H1 (cell line): ENCODE data around the gene NELL2. TPM values are rescaled to one million over a fixed set of nuclear protein-coding genes. Genes with fewer than 3 reads are reported as not detected.

ENCODE experiments used
- CTCF ChIA-PET: fragments of 300-600 bp; sonication (Branson Sonifier 250); formaldehyde crosslinking; loops from one replicate; lab custom pipeline; 2021; ENCODE audit not compliant: partially characterized antibody; lab: Charles Lee
- POLR2A ChIA-PET: fragments of 300-600 bp; sonication (Branson Sonifier 250); formaldehyde crosslinking; loops from one replicate; lab custom pipeline; 2021; ENCODE audit warnings: inconsistent platforms; ENCODE audit not compliant: partially characterized antibody; lab: Charles Lee
- DNase-seq, 2 experiments: peaks; one replicate each; pipeline versions ENCODE4 v3.0.0 to v3.0.0-alpha.2; 2010 to 2022; ENCODE audit warnings: low spot score in 2 of 2, low read depth in 1 of 2, mixed read lengths in 1 of 2
- FAIRE-seq: peaks from 2 replicates; lab custom pipeline; 2011; peaks lifted over from hg19 to GRCh38; lab: Jason Lieb, UNC
- H2AFZ ChIP-seq: 2 replicates; pipeline ENCODE4 v1.8.1; 2012; ENCODE audit warnings: low read length, inconsistent platforms
- H2AK5ac ChIP-seq: 2 replicates; pipeline ENCODE4 v1.6.1; 2013; ENCODE audit warnings: low read depth, low read length
- H2BK120ac ChIP-seq: replicated peaks from 2 replicates; pipeline ENCODE3; 2013; ENCODE audit warnings: low read depth, low read length, inconsistent platforms
- H2BK12ac ChIP-seq: 2 replicates; pipeline ENCODE4 v1.6.1; 2013; ENCODE audit warnings: low read depth, low read length
- H2BK15ac ChIP-seq: 2 replicates; pipeline ENCODE4 v1.6.1; 2013; ENCODE audit warnings: low read length
- H2BK20ac ChIP-seq: 2 replicates; pipeline ENCODE4 v1.6.1; 2013; ENCODE audit warnings: low read length
- H2BK5ac ChIP-seq: 2 replicates; pipeline ENCODE4 v1.6.1; 2013; ENCODE audit warnings: low read depth, low read length
- H3K14ac ChIP-seq: 2 replicates; pipeline ENCODE4 v1.6.1; 2013; ENCODE audit warnings: inconsistent platforms; ENCODE audit not compliant: insufficient read length
- H3K18ac ChIP-seq: 2 replicates; pipeline ENCODE4 v1.6.1; 2013; ENCODE audit warnings: low read length; ENCODE audit errors: extremely low read depth
- H3K23ac ChIP-seq: 2 replicates; pipeline ENCODE4 v1.6.1; 2013; ENCODE audit warnings: inconsistent platforms; ENCODE audit not compliant: insufficient read length
- H3K23me2 ChIP-seq: 2 replicates; pipeline ENCODE4 v1.6.1; 2013; ENCODE audit warnings: low read depth, low read length
- H3K27ac ChIP-seq: 2 replicates; pipeline ENCODE4 v1.6.1; 2011; ENCODE audit warnings: low read depth, low read length, inconsistent platforms
- H3K27me3 ChIP-seq, 4 experiments: replicated peaks in 1 of 4; 1 replicate in 1 of 4; 2 replicates in 3 of 4; pipeline versions ENCODE4 v1.6.1 to v1.8.1; 2011 to 2013; ENCODE audit warnings: low read length in 3 of 4, mild to moderate bottlenecking in 3 of 4, inconsistent platforms in 2 of 4, mixed read lengths in 2 of 4, moderate library complexity in 1 of 4; ENCODE audit not compliant: control insufficient read depth in 3 of 4, insufficient read depth in 3 of 4; ENCODE audit errors: extremely low read depth in 1 of 4
- H3K36me3 ChIP-seq, 4 experiments: 2 replicates each; pipeline versions ENCODE4 v1.6.1 to v1.8.1; 2011 to 2013; ENCODE audit warnings: mild to moderate bottlenecking in 4 of 4, low read length in 3 of 4, moderate library complexity in 2 of 4, control low read depth in 1 of 4, inconsistent platforms in 1 of 4; ENCODE audit not compliant: insufficient read depth in 4 of 4, control insufficient read depth in 2 of 4
- H3K4ac ChIP-seq: replicated peaks from 2 replicates; pipeline ENCODE3; 2013; ENCODE audit warnings: low read length, low read depth, mixed read lengths, inconsistent platforms; ENCODE audit not compliant: insufficient read length
- H3K4me1 ChIP-seq, 4 experiments: replicated peaks in 1 of 4; 1 replicate in 1 of 4; 2 replicates in 3 of 4; pipeline versions ENCODE4 v1.6.1 to v1.8.1; 2011 to 2013; ENCODE audit warnings: low read length in 3 of 4, inconsistent platforms in 2 of 4, mixed read lengths in 1 of 4; ENCODE audit not compliant: insufficient read depth in 4 of 4, control insufficient read depth in 3 of 4
- H3K4me2 ChIP-seq, 2 experiments: 2 replicates each; pipeline versions ENCODE4 v1.6.1 to v1.8.1; 2011 to 2013; ENCODE audit warnings: low read depth in 2 of 2, low read length in 2 of 2, control low read depth in 1 of 2, inconsistent platforms in 1 of 2, mild to moderate bottlenecking in 1 of 2; ENCODE audit not compliant: insufficient read depth in 1 of 2
- H3K4me3 ChIP-seq, 4 experiments: fragments of 200-600, 300-600 bp in 1 of 4; sonication (generic), shearing (Covaris generic), sonication (Bioruptor Twin) in 1 of 4; 2 replicates each; pipeline versions ENCODE4 v1.5.1 to v1.8.1; 2011 to 2016; ENCODE audit warnings: low read length in 4 of 4, low read depth in 3 of 4, control low read depth in 2 of 4, inconsistent platforms in 2 of 4, mild to moderate bottlenecking in 2 of 4, mixed read lengths in 1 of 4, moderate library complexity in 1 of 4; ENCODE audit not compliant: insufficient read depth in 2 of 4; ENCODE audit errors: extremely low read depth in 1 of 4
- H3K56ac ChIP-seq: replicated peaks from 2 replicates; pipeline ENCODE3; 2013; ENCODE audit warnings: low read depth, mild to moderate bottlenecking, mixed read lengths, low read length, inconsistent platforms; ENCODE audit not compliant: insufficient read length
- H3K79me1 ChIP-seq: 2 replicates; pipeline ENCODE4 v1.6.1; 2013; ENCODE audit warnings: low read depth, low read length, control low read depth
- H3K79me2 ChIP-seq, 2 experiments: 2 replicates each; pipeline versions ENCODE4 v1.6.1 to v1.8.1; 2012 to 2013; ENCODE audit warnings: low read length in 2 of 2, mild to moderate bottlenecking in 2 of 2, inconsistent platforms in 1 of 2; ENCODE audit not compliant: insufficient read depth in 2 of 2, control insufficient read depth in 1 of 2
- H3K9ac ChIP-seq, 4 experiments: replicated peaks in 1 of 4; 1 replicate in 1 of 4; 2 replicates in 3 of 4; pipeline versions ENCODE4 v1.6.1 to v1.8.1; 2011 to 2013; ENCODE audit warnings: low read depth in 3 of 4, low read length in 3 of 4, control low read depth in 2 of 4, mild to moderate bottlenecking in 2 of 4, moderate library complexity in 2 of 4, inconsistent platforms in 1 of 4; ENCODE audit errors: extremely low read depth in 1 of 4
- H3K9me3 ChIP-seq, 2 experiments: 2 replicates each; pipeline versions ENCODE4 v1.6.1 to v1.8.1; 2012 to 2013; ENCODE audit warnings: mild to moderate bottlenecking in 2 of 2, moderate library complexity in 2 of 2, control low read depth in 1 of 2, inconsistent platforms in 1 of 2, low read depth in 1 of 2, low read length in 1 of 2, mixed read lengths in 1 of 2; ENCODE audit not compliant: insufficient read depth in 2 of 2
- H4K20me1 ChIP-seq, 2 experiments: replicated peaks in 1 of 2; 2 replicates each; pipeline versions ENCODE3 to v1.8.1; 2011 to 2013; ENCODE audit warnings: inconsistent platforms in 2 of 2, low read length in 2 of 2, mild to moderate bottlenecking in 1 of 2; ENCODE audit not compliant: insufficient read depth in 2 of 2, control insufficient read depth in 1 of 2
- H4K5ac ChIP-seq: 2 replicates; pipeline ENCODE4 v1.6.1; 2013; ENCODE audit warnings: low read length, low read depth, mixed read lengths, inconsistent platforms; ENCODE audit not compliant: insufficient read length
- H4K8ac ChIP-seq: 2 replicates; pipeline ENCODE4 v1.8.0; 2013; ENCODE audit warnings: mild to moderate bottlenecking, moderate library complexity, low read length, inconsistent platforms; ENCODE audit not compliant: insufficient read depth; ENCODE audit errors: extremely low read depth
- H4K91ac ChIP-seq: replicated peaks from 2 replicates; pipeline ENCODE3; 2013; ENCODE audit warnings: low read length, mixed read lengths, inconsistent platforms; ENCODE audit not compliant: insufficient read length
- BACH1 ChIP-seq: IDR thresholded peaks from 2 replicates; pipeline ENCODE4 v1.6.1; 2012; ENCODE audit warnings: low read length, improper control_type of control experiment
- E2F6 ChIP-seq: IDR thresholded peaks from 2 replicates; pipeline ENCODE4 v1.6.1; 2012; ENCODE audit warnings: inconsistent platforms
- HDAC2 ChIP-seq, 2 experiments: fragments of 300-600 bp in 1 of 2; sonication (generic) in 1 of 2; IDR thresholded peaks; 2 replicates each; pipeline ENCODE4 v1.6.1; 2011 to 2012; ENCODE audit warnings: low read depth in 2 of 2, low read length in 2 of 2, mild to moderate bottlenecking in 2 of 2, moderate library complexity in 2 of 2, borderline replicate concordance in 1 of 2, inconsistent platforms in 1 of 2
- MAFK ChIP-seq: IDR thresholded peaks from 2 replicates; pipeline ENCODE4 v1.6.1; 2012; ENCODE audit warnings: low read depth, mild to moderate bottlenecking, improper control_type of control experiment, low read length
- RNF2 ChIP-seq: fragments of 200-900, 300-1000 bp; sonication (generic); IDR thresholded peaks from 2 replicates; pipeline ENCODE4 v1.7.1; 2016; ENCODE audit warnings: borderline replicate concordance, low read depth, mild to moderate bottlenecking, antibody characterized with exemption, low read length; ENCODE audit not compliant: poor library complexity, severe bottlenecking; ENCODE audit errors: missing control alignments
- whole genome bisulfite sequencing, 2 experiments: shearing (Covaris generic) in 1 of 2; methylation state at CpG; one replicate each; pipeline versions ENCODE4 v1.1.6 to v1.1.7; 2013 to 2015; ENCODE audit warnings: low lambda C conversion rate in 2 of 2, mixed read lengths in 2 of 2, inconsistent platforms in 1 of 2, low coverage in 1 of 2, missing lambda C conversion rate in 1 of 2; ENCODE audit not compliant: insufficient replicate concordance in 2 of 2, insufficient coverage in 1 of 2, insufficient read length in 1 of 2; ENCODE audit errors: extremely low coverage in 1 of 2, missing lambda C conversion rate in 1 of 2; 5-methylcytosine and 5-hydroxymethylcytosine counted together
- polyA plus RNA-seq, 7 experiments: library from polyadenylated mRNA; depleted of rRNA in 3 of 7; stranded (reverse) in 5 of 7; unstranded in 2 of 7; fragments of >200 nt in 5 of 7; fragments of 200-250 nt in 2 of 7; gene quantifications; 1 replicate in 5 of 7; 2 replicates in 1 of 7; 4 replicates in 1 of 7; pipeline versions ENCODE4 v1.2.1 to v1.2.3, GENCODE V29; 2011 to 2013; ENCODE audit warnings: missing spikeins in 2 of 7, mixed read lengths in 2 of 7
- total RNA-seq: library from RNA; stranded (reverse); fragmentation: NEBNext Ultra II Directional; extraction: Animal tissue kit (Norgen Biotek cat#: 25700); gene quantifications from 2 replicates; pipeline ENCODE4 v1.2.1, GENCODE V29; 2021

NELL2 gene
- total and polyA plus RNA-seq, 2 of the 8 experiments (the other 6 are each of a cell fraction or from before 2014, with no cell fraction given), result 54.2 to 56.8 TPM

- Histone ChIP-seq H3K4me2 (no peak overlapping the region), H3K14ac (no peak overlapping the region), H3K23me2 (no peaks in the 10 kb centered on the region), H3K27me3 (no peaks in the 10 kb centered on the region), H3K79me1 (no peaks in the 10 kb centered on the region; the same call in 1 of the 2 replicates), H3K27ac (no peak overlapping the region), H3K56ac (no peak overlapping the region), H3K79me2 (no peaks in the 10 kb centered on the region), H3K23ac (no peak overlapping the region), H3K18ac (no peak overlapping the region), H2BK120ac (no peak overlapping the region)
- DNase-seq, result no peak
- TF ChIP-seq MAFK, result peak; percentile 80
- TF ChIP-seq E2F6, result no peak
- no peak for TF ChIP-seq RNF2
- no peak for TF ChIP-seq HDAC2 (IDR thresholded peaks at IDR 0.05; ENCODE audit: borderline replicate concordance in 1 of 2, low read depth in 2 of 2, low read length in 2 of 2)
- peak; percentile 94 for TF ChIP-seq BACH1
- TF ChIP-seq, all 59 proteins: peak for 2
- ChIA-PET CTCF (no interaction called here), POLR2A (interaction anchor here (1.3 kb wide), 1 partner anchor 15 kb away, joined by 3 read pairs; no protein-coding TSS in a partner anchor)
- no peak overlapping the region for H2AK5ac ChIP-seq
- no peak overlapping the region for H3K9ac ChIP-seq
- H4K20me1 ChIP-seq, result no peaks in the 10 kb centered on the region
- H2BK5ac ChIP-seq, result no peak overlapping the region
- H3K4me3 ChIP-seq, result no peak overlapping the region
- H4K5ac ChIP-seq, result no peak overlapping the region
- no peak overlapping the region for H2BK20ac ChIP-seq
- 88% methylated on average over 2 of the region's 2 CpGs; no CpG with 5 or more reads in 1 of the 2 experiments for WGBS, 2 experiments
- H2BK15ac ChIP-seq, result no peak overlapping the region
- no peak overlapping the region for H2AFZ ChIP-seq
- H2BK12ac ChIP-seq, result no peak overlapping the region
- peaks cover 0 to 6% (median 0%) of the 10 kb centered on the region in 4 experiments; a peak in 1 of 7 replicates for H3K4me1 ChIP-seq
- H4K91ac ChIP-seq, result no peak overlapping the region
- no peaks in the 10 kb centered on the region for H3K36me3 ChIP-seq
- H4K8ac ChIP-seq, result no peak overlapping the region
- H3K9me3 ChIP-seq, result no peaks in the 10 kb centered on the region
- no peak for FAIRE-seq
- H3K4ac ChIP-seq, result no peak overlapping the region
Measured at GRCh38 chr12:44571006-44571550, 305.0 kb downstream of the NELL2 start.
